H9 (cell line): ENCODE data around the gene SLC23A2. TPM values are rescaled to one million over a fixed set of nuclear protein-coding genes. Genes with fewer than 3 reads are reported as not detected.

Experiments
- DNase-seq: peaks from one replicate; pipeline ENCODE4 v3.0.0-alpha.2; 2017
- H2AFZ ChIP-seq: one replicate; pipeline ENCODE4 v1.6.1; 2013; ENCODE audit warnings: mild to moderate bottlenecking, low read length, control low read depth, moderate library complexity
- H2AK5ac ChIP-seq: 2 replicates; pipeline ENCODE4 v1.6.1; 2013; ENCODE audit warnings: low read length, control low read depth, mixed read lengths; ENCODE audit not compliant: insufficient read length
- H2BK120ac ChIP-seq: one replicate; pipeline ENCODE4 v1.6.1; 2013; ENCODE audit warnings: low read depth, mild to moderate bottlenecking, low read length, control low read depth, inconsistent platforms; ENCODE audit not compliant: poor library complexity, severe bottlenecking
- H2BK12ac ChIP-seq: 2 replicates; pipeline ENCODE4 v1.6.1; 2013; ENCODE audit warnings: low read length, control low read depth, mixed read lengths, low read depth; ENCODE audit not compliant: insufficient read length
- H2BK15ac ChIP-seq: 2 replicates; pipeline ENCODE4 v1.6.1; 2013; ENCODE audit warnings: low read depth, low read length, control low read depth
- H2BK20ac ChIP-seq: one replicate; pipeline ENCODE4 v1.6.1; 2013; ENCODE audit warnings: low read depth, mild to moderate bottlenecking, low read length, control low read depth, inconsistent platforms; ENCODE audit not compliant: poor library complexity, severe bottlenecking
- H2BK5ac ChIP-seq: 2 replicates; pipeline ENCODE4 v1.6.1; 2013; ENCODE audit warnings: low read length, control low read depth, mixed read lengths; ENCODE audit not compliant: insufficient read length
- H3K14ac ChIP-seq: 2 replicates; pipeline ENCODE4 v1.6.1; 2013; ENCODE audit warnings: low read length, control low read depth; ENCODE audit not compliant: insufficient read depth
- H3K18ac ChIP-seq: 2 replicates; pipeline ENCODE4 v1.6.1; 2013; ENCODE audit warnings: low read depth, mild to moderate bottlenecking, mixed read lengths, low read length, control low read depth; ENCODE audit not compliant: insufficient read length
- H3K23ac ChIP-seq: 2 replicates; pipeline ENCODE4 v1.6.1; 2013; ENCODE audit warnings: low read length, control low read depth, mixed read lengths, low read depth; ENCODE audit not compliant: insufficient read length
- H3K23me2 ChIP-seq: 2 replicates; pipeline ENCODE4 v1.6.1; 2013; ENCODE audit warnings: low read depth, mild to moderate bottlenecking, mixed read lengths, low read length, control low read depth; ENCODE audit not compliant: insufficient read length, poor library complexity, severe bottlenecking
- H3K27ac ChIP-seq: 2 replicates; pipeline ENCODE4 v1.5.1; 2013; ENCODE audit warnings: low read length, control low read depth, mixed read lengths, low read depth; ENCODE audit not compliant: insufficient read length
- H3K27me3 ChIP-seq: 2 replicates; pipeline ENCODE4 v1.6.1; 2013; ENCODE audit warnings: low read length, control low read depth, inconsistent platforms; ENCODE audit not compliant: insufficient read depth
- H3K4ac ChIP-seq: 2 replicates; pipeline ENCODE4 v1.6.1; 2013; ENCODE audit warnings: low read depth, mild to moderate bottlenecking, control low read depth, inconsistent platforms, low read length, moderate library complexity
- H3K4me1 ChIP-seq: 2 replicates; pipeline ENCODE4 v1.6.1; 2013; ENCODE audit warnings: low read length, control low read depth, inconsistent platforms; ENCODE audit not compliant: insufficient read depth
- H3K4me2 ChIP-seq: 2 replicates; pipeline ENCODE4 v1.6.1; 2013; ENCODE audit warnings: low read length, control low read depth, mixed read lengths; ENCODE audit not compliant: insufficient read length, insufficient read depth
- H3K56ac ChIP-seq: 2 replicates; pipeline ENCODE4 v1.6.1; 2013; ENCODE audit warnings: low read depth, mild to moderate bottlenecking, mixed read lengths, low read length, control low read depth; ENCODE audit not compliant: insufficient read length
- H3K79me1 ChIP-seq: 2 replicates; pipeline ENCODE4 v1.6.1; 2013; ENCODE audit warnings: low read depth, mild to moderate bottlenecking, moderate library complexity, low read length, control low read depth, inconsistent platforms; ENCODE audit not compliant: insufficient read depth, poor library complexity, severe bottlenecking
- H3K79me2 ChIP-seq: 2 replicates; pipeline ENCODE4 v1.6.1; 2013; ENCODE audit warnings: low read length, control low read depth, inconsistent platforms; ENCODE audit not compliant: insufficient read depth
- H3K9ac ChIP-seq: 2 replicates; pipeline ENCODE4 v1.6.1; 2013; ENCODE audit warnings: low read length, control low read depth, mixed read lengths; ENCODE audit not compliant: insufficient read length; ENCODE audit errors: extremely low read depth
- H3K9me3 ChIP-seq: one replicate; pipeline ENCODE4 v1.6.1; 2013; ENCODE audit warnings: low read depth, low read length, inconsistent platforms; ENCODE audit not compliant: control insufficient read depth
- H3T11ph ChIP-seq: one replicate; pipeline ENCODE4 v1.6.1; 2013; ENCODE audit warnings: mild to moderate bottlenecking, low read length, control low read depth, inconsistent platforms
- H4K20me1 ChIP-seq: one replicate; pipeline ENCODE4 v1.6.1; 2013; ENCODE audit not compliant: control insufficient read depth, insufficient read length, insufficient read depth
- H4K5ac ChIP-seq: 2 replicates; pipeline ENCODE4 v1.6.1; 2013; ENCODE audit warnings: low read depth, mild to moderate bottlenecking, mixed read lengths, low read length, control low read depth; ENCODE audit not compliant: insufficient read length
- H4K8ac ChIP-seq: replicated peaks from 2 replicates; pipeline ENCODE4 v1.6.1; 2013; ENCODE audit warnings: low read length, control low read depth, mixed read lengths, low read depth; ENCODE audit not compliant: insufficient read length
- H4K91ac ChIP-seq: 2 replicates; pipeline ENCODE4 v1.6.1; 2013; ENCODE audit warnings: low read depth, mild to moderate bottlenecking, moderate library complexity, mixed read lengths, low read length, control low read depth; ENCODE audit not compliant: insufficient read length
- H3K27ac Mint-ChIP-seq, 3 experiments: 2 replicates in 2 of 3; 3 replicates in 1 of 3; pipeline ENCODE4 v1.8.0; 2020 to 2021; ENCODE audit warnings: mixed read lengths in 3 of 3, mild to moderate bottlenecking in 1 of 3, moderate library complexity in 1 of 3
- H3K27me3 Mint-ChIP-seq: 2 replicates; pipeline ENCODE4 v1.8.0; 2021; ENCODE audit warnings: low read depth, mild to moderate bottlenecking, moderate library complexity, mixed read lengths
- H3K36me3 Mint-ChIP-seq, 3 experiments: 2 replicates in 2 of 3; 3 replicates in 1 of 3; pipeline ENCODE4 v1.8.0; 2020 to 2021; ENCODE audit warnings: low read depth in 3 of 3, mixed read lengths in 3 of 3; ENCODE audit not compliant: insufficient read depth in 1 of 3
- H3K4me1 Mint-ChIP-seq, 2 experiments: 2 replicates each; pipeline ENCODE4 v1.8.0; 2020; ENCODE audit warnings: mixed read lengths in 2 of 2
- H3K4me3 Mint-ChIP-seq, 2 experiments: 2 replicates in 1 of 2; 3 replicates in 1 of 2; pipeline ENCODE4 v1.8.0; 2020 to 2021; ENCODE audit warnings: mild to moderate bottlenecking in 2 of 2, mixed read lengths in 2 of 2, moderate library complexity in 1 of 2
- H3K9me3 Mint-ChIP-seq, 2 experiments: 2 replicates in 1 of 2; 3 replicates in 1 of 2; pipeline ENCODE4 v1.8.0; 2020; ENCODE audit warnings: mild to moderate bottlenecking in 2 of 2, mixed read lengths in 2 of 2, moderate library complexity in 1 of 2
- WGBS: extraction: QIAGEN DNeasy Blood & Tissue Kit; methylation state at CpG from one replicate; pipeline ENCODE4 v1.1.7; 2013; ENCODE audit warnings: missing lambda C conversion rate, low lambda C conversion rate, mixed read lengths; ENCODE audit not compliant: insufficient read length; ENCODE audit errors: extremely low coverage; 5-methylcytosine and 5-hydroxymethylcytosine counted together
- total RNA-seq: library from RNA; stranded (reverse); gene quantifications from 2 replicates; pipeline ENCODE4 v1.2.1, GENCODE V29; 2021
- TF ChIP-seq, protein P1 (sequence below): fragments of 200-600 bp; sonication (generic); conservative IDR thresholded peaks from 3 replicates; pipeline ENCODE4 v1.8.0; 2021; ENCODE audit warnings: antibody characterized with exemption, mild to moderate bottlenecking

The SLC23A2 gene
- total RNA-seq, 1 experiment from 2014 or later: 16.5 TPM

DNA sequence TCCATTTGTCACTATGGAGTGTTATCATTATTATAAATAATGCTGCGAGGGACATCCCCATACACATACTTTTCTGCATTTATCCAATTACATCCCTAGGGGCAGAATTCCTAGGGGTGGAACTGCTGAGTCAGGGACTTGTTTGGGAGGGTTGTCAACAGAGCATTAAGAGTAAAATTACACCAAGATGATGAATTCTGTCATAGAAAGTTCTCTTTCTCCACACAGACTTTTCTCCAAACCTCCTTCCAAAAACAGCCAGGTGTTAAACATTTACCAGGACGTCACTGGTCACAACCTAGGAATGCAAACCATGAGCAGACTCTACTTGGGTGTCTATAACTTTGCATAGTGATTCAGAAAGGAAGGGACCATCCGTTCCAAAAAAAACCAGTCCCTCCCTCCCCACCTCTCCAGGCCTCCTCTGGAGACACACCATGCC, 184.1 kb downstream of the SLC23A2 start:
- Histone ChIP-seq H4K91ac (no peak overlapping the region), H2BK20ac (no peak overlapping the region), H3K14ac (no peak overlapping the region), H4K5ac (no peak overlapping the region), H3K79me1 (no peaks in the 10 kb centered on the region), H2BK5ac (no peak overlapping the region), H3K18ac (no peak overlapping the region), H3K23me2 (peaks cover 3% of the 10 kb centered on the region), H4K8ac (no peak overlapping the region), H3K27ac (no peak overlapping the region), H3K9ac (no peak overlapping the region), H3K56ac (no peak overlapping the region), H3K27me3 (no peaks in the 10 kb centered on the region; the same call in 1 of the 2 replicates), H2BK120ac (no peak overlapping the region), H3K4ac (no peak overlapping the region), H4K20me1 (no peaks in the 10 kb centered on the region), H3K9me3 (no peaks in the 10 kb centered on the region), H3K23ac (no peak overlapping the region), H3K4me2 (no peak overlapping the region), H2BK15ac (no peak overlapping the region), H2AK5ac (no peak overlapping the region), H3K79me2 (no peaks in the 10 kb centered on the region), H2BK12ac (no peak overlapping the region), H2AFZ (no peak overlapping the region), H3T11ph (no peak overlapping the region), H3K4me1 (no peaks in the 10 kb centered on the region; the same call in 1 of the 2 replicates)
- H3K27ac Mint-ChIP-seq: no peak overlapping the region
- no peak overlapping the region for H3K4me3 Mint-ChIP-seq
- WGBS: no CpG with 5 or more reads among the region's 3 CpGs
- peaks cover 0 to 9% (median 9%) of the 10 kb centered on the region in 3 experiments; a peak in 5 of 7 replicates for H3K36me3 Mint-ChIP-seq
- no peaks in the 10 kb centered on the region; a peak in 2 of 5 replicates for H3K9me3 Mint-ChIP-seq
- no peak for DNase-seq
- H3K4me1 Mint-ChIP-seq: peaks cover 23 to 29% of the 10 kb centered on the region in 2 experiments
- H3K27me3 Mint-ChIP-seq: peaks cover 17% of the 10 kb centered on the region
- TF ChIP-seq, protein P1, sequence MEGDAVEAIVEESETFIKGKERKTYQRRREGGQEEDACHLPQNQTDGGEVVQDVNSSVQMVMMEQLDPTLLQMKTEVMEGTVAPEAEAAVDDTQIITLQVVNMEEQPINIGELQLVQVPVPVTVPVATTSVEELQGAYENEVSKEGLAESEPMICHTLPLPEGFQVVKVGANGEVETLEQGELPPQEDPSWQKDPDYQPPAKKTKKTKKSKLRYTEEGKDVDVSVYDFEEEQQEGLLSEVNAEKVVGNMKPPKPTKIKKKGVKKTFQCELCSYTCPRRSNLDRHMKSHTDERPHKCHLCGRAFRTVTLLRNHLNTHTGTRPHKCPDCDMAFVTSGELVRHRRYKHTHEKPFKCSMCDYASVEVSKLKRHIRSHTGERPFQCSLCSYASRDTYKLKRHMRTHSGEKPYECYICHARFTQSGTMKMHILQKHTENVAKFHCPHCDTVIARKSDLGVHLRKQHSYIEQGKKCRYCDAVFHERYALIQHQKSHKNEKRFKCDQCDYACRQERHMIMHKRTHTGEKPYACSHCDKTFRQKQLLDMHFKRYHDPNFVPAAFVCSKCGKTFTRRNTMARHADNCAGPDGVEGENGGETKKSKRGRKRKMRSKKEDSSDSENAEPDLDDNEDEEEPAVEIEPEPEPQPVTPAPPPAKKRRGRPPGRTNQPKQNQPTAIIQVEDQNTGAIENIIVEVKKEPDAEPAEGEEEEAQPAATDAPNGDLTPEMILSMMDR: no peak; the same call in 2 of the 3 replicates
